HepG2 (cell line): ENCODE measurements around the gene ABT1. TPM values are rescaled to one million over a fixed set of nuclear protein-coding genes. Genes with fewer than 3 reads are reported as not detected.
A peak's percentile ranks its signal among the peaks of the same experiment; 100 is the strongest.

Experiments used
- AGO2 ChIP-seq: fragments of 200-400 bp; formaldehyde crosslinking; optimal IDR thresholded peaks from 2 replicates; pipeline ENCODE3; 2017; ENCODE audit warnings: mild to moderate bottlenecking, low read depth, low read length, moderate library complexity
- ASH2L ChIP-seq: fragments of 300-600, 200-600 bp; sonication (generic); IDR thresholded peaks from 2 replicates; pipeline ENCODE4 v1.7.0; 2017; ENCODE audit warnings: low read depth, mild to moderate bottlenecking, moderate library complexity, mixed read lengths, low read length; ENCODE audit not compliant: insufficient read length
- BRD4 ChIP-seq: sonication (generic); formaldehyde crosslinking; IDR thresholded peaks from 2 replicates; pipeline ENCODE4 v1.4.0; 2020; ENCODE audit warnings: missing genetic modification reagents
- CREM ChIP-seq, 2 experiments: sonication (generic) in 1 of 2; formaldehyde crosslinking in 1 of 2; IDR thresholded peaks; 2 replicates each; pipeline versions ENCODE4 v1.4.0 to v1.6.1; 2016 to 2020; ENCODE audit warnings: antibody characterized with exemption in 1 of 2, mild to moderate bottlenecking in 1 of 2, missing genetic modification reagents in 1 of 2
- GTF3A ChIP-seq: sonication (generic); formaldehyde crosslinking; conservative IDR thresholded peaks from 2 replicates; pipeline ENCODE4 v1.4.0; 2020; ENCODE audit warnings: mild to moderate bottlenecking, missing genetic modification reagents
- HNRNPLL ChIP-seq: fragments of 200-400 bp; formaldehyde crosslinking; IDR thresholded peaks from 2 replicates; pipeline ENCODE4 v1.6.1; 2017; ENCODE audit warnings: mild to moderate bottlenecking, low read depth, low read length; ENCODE audit not compliant: poor library complexity, severe bottlenecking
- IKZF1 ChIP-seq: fragments of 450-650 bp; IDR thresholded peaks from 2 replicates; pipeline ENCODE4 v1.7.1; 2016
- KMT2A ChIP-seq: sonication (generic); formaldehyde crosslinking; IDR thresholded peaks from 2 replicates; pipeline ENCODE4 v1.4.0; 2020; ENCODE audit warnings: missing genetic modification reagents
- NR2F2 ChIP-seq: IDR thresholded peaks from 2 replicates; pipeline ENCODE4 v1.6.1; 2012; ENCODE audit warnings: low read depth, inconsistent platforms, borderline replicate concordance
- RXRB ChIP-seq: IDR thresholded peaks from 2 replicates; pipeline ENCODE4 v1.6.1; 2016; ENCODE audit warnings: borderline replicate concordance, missing genetic modification reagents, missing compliant biosample characterization
- SATB2 ChIP-seq: sonication (generic); formaldehyde crosslinking; IDR thresholded peaks from 2 replicates; pipeline ENCODE4 v1.5.0; 2020; ENCODE audit warnings: missing genetic modification reagents
- SKI ChIP-seq: fragments of 450-650 bp; IDR thresholded peaks from one replicate; pipeline ENCODE4 v1.6.1; 2018; ENCODE audit warnings: mild to moderate bottlenecking; ENCODE audit not compliant: partially characterized antibody
- SRY ChIP-seq: sonication (generic); formaldehyde crosslinking; IDR thresholded peaks from 2 replicates; pipeline ENCODE4 v1.8.0; 2022; ENCODE audit warnings: mild to moderate bottlenecking, missing genetic modification reagents
- SSRP1 ChIP-seq: IDR thresholded peaks from 2 replicates; pipeline ENCODE4 v1.6.1; 2016; ENCODE audit warnings: control low read depth
- TSC22D2 ChIP-seq: sonication (generic); formaldehyde crosslinking; IDR thresholded peaks from 2 replicates; pipeline ENCODE4 v1.5.1; 2020; ENCODE audit warnings: missing genetic modification reagents, mild to moderate bottlenecking, borderline replicate concordance
- ZFP82 ChIP-seq: sonication (generic); formaldehyde crosslinking; IDR thresholded peaks from 2 replicates; pipeline ENCODE4 v1.5.1; 2020; ENCODE audit warnings: mild to moderate bottlenecking, missing genetic modification reagents, borderline replicate concordance
- ZNF263 ChIP-seq: sonication (generic); formaldehyde crosslinking; IDR thresholded peaks from 2 replicates; pipeline ENCODE4 v1.4.0; 2020; ENCODE audit warnings: missing genetic modification reagents
- ZNF296 ChIP-seq: sonication (generic); formaldehyde crosslinking; conservative IDR thresholded peaks from 2 replicates; pipeline ENCODE4 v1.5.0; 2020; ENCODE audit warnings: mild to moderate bottlenecking, missing genetic modification reagents
- ZNF563 ChIP-seq: sonication (generic); formaldehyde crosslinking; IDR thresholded peaks from 2 replicates; pipeline ENCODE4 v1.8.0; 2022; ENCODE audit warnings: mild to moderate bottlenecking, moderate library complexity, missing genetic modification reagents
- ZNF572 ChIP-seq: sonication (generic); formaldehyde crosslinking; IDR thresholded peaks from 2 replicates; pipeline ENCODE4 v1.5.1; 2020; ENCODE audit warnings: mild to moderate bottlenecking, missing genetic modification reagents
- ZNF605 ChIP-seq: sonication (generic); formaldehyde crosslinking; IDR thresholded peaks from 2 replicates; pipeline ENCODE4 v1.8.0; 2022; ENCODE audit warnings: mild to moderate bottlenecking, missing genetic modification reagents
- ZNF629 ChIP-seq: sonication (generic); formaldehyde crosslinking; conservative IDR thresholded peaks from 2 replicates; pipeline ENCODE4 v1.5.0; 2020; ENCODE audit warnings: missing genetic modification reagents
- ZNF768 ChIP-seq: sonication (generic); formaldehyde crosslinking; IDR thresholded peaks from 2 replicates; pipeline ENCODE4 v1.4.0; 2020; ENCODE audit warnings: missing genetic modification reagents
- ZNF790 ChIP-seq: sonication (generic); formaldehyde crosslinking; IDR thresholded peaks from 2 replicates; pipeline ENCODE4 v1.8.0; 2022; ENCODE audit warnings: missing genetic modification reagents, mild to moderate bottlenecking, borderline replicate concordance
- polyA plus RNA-seq, 8 experiments: library from polyadenylated mRNA; depleted of rRNA in 3 of 8; stranded (reverse) in 7 of 8; unstranded in 1 of 8; fragments of >200 nt; fragmentation: Illumina TruSeq in 4 of 8; extraction: Trizol in 4 of 8; gene quantifications; 2 replicates each; pipeline versions ENCODE4 v1.2.1 to v1.2.3, GENCODE V29; 2011 to 2016; ENCODE audit warnings: low read depth in 4 of 8, missing spikeins in 1 of 8, mixed read lengths in 1 of 8; ENCODE audit not compliant: insufficient read depth in 1 of 8
- total RNA-seq, 5 experiments: library from RNA; depleted of rRNA; stranded (reverse); fragments of >200 nt; fragmentation: Illumina TruSeq; extraction: Trizol; gene quantifications; 2 replicates each; pipeline ENCODE4 v1.2.3, GENCODE V29; 2016; ENCODE audit warnings: low read depth in 1 of 5
- TF ChIP-seq, protein P1 (sequence below): sonication (generic); formaldehyde crosslinking; IDR thresholded peaks from 2 replicates; pipeline ENCODE4 v1.4.0; 2020; ENCODE audit warnings: missing genetic modification reagents
- TF ChIP-seq, protein P2 (sequence below): sonication (generic); formaldehyde crosslinking; IDR thresholded peaks from 2 replicates; pipeline ENCODE4 v1.8.0; 2022; ENCODE audit warnings: mild to moderate bottlenecking, missing genetic modification reagents; ENCODE audit not compliant: insufficient replicate concordance
- TF ChIP-seq, protein P3 (sequence below): sonication (generic); formaldehyde crosslinking; IDR thresholded peaks from 2 replicates; pipeline ENCODE4 v1.8.0; 2023; ENCODE audit warnings: mild to moderate bottlenecking, missing genetic modification reagents

Gene ABT1
- total and polyA plus RNA-seq, 2 of the 13 experiments (the other 11 are each of a cell fraction or from before 2014, with no cell fraction given): 38.4 TPM

DNA sequence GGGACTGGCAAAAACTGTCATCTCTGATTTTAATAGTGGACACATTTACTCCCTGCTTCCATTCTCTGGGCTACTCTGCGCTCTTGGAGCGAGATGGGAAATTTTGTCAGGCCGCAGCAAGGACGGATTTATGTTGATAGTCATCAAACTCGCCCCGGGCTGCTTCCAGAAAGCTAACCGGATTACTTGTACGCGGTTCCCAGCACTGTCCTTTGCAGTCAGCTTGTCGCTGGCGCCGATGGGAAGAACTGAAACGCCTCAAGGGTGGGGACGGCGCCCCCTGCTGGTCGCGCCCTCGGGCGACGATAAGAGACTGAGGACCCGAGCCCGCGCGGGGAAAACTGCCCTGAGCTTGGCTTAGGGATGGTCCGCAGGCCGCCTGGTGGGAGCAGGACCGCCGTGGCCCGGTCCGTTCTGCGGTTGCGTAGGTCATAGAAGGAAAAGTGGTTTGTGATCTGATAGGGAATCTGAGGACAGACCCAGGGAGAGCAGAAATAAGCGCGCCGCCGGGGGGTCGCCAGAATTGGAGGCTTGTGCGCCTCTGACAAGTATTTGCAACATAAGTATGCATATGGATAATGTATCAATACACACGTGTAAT lies 984 bp upstream of the ABT1 start (continued):
- 0 out of 2 replicates have a peak, but pooled peaks have one; percentile 58 for TF ChIP-seq ZNF790 (CRISPR knock-in tag)
- TF ChIP-seq SRY: peak; percentile 70; the same call in 1 of the 2 replicates
- TF ChIP-seq, protein P1, sequence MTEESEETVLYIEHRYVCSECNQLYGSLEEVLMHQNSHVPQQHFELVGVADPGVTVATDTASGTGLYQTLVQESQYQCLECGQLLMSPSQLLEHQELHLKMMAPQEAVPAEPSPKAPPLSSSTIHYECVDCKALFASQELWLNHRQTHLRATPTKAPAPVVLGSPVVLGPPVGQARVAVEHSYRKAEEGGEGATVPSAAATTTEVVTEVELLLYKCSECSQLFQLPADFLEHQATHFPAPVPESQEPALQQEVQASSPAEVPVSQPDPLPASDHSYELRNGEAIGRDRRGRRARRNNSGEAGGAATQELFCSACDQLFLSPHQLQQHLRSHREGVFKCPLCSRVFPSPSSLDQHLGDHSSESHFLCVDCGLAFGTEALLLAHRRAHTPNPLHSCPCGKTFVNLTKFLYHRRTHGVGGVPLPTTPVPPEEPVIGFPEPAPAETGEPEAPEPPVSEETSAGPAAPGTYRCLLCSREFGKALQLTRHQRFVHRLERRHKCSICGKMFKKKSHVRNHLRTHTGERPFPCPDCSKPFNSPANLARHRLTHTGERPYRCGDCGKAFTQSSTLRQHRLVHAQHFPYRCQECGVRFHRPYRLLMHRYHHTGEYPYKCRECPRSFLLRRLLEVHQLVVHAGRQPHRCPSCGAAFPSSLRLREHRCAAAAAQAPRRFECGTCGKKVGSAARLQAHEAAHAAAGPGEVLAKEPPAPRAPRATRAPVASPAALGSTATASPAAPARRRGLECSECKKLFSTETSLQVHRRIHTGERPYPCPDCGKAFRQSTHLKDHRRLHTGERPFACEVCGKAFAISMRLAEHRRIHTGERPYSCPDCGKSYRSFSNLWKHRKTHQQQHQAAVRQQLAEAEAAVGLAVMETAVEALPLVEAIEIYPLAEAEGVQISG (CRISPR knock-in tag): peak; percentile 88
- no peak for TF ChIP-seq ZFP82
- no peak; the same call in 1 of the 2 replicates for TF ChIP-seq GTF3A (CRISPR knock-in tag)
- peak; percentile 84 for TF ChIP-seq ZNF605 (CRISPR knock-in tag)
- peak; percentile 87 for TF ChIP-seq HNRNPLL
- TF ChIP-seq, protein P2, sequence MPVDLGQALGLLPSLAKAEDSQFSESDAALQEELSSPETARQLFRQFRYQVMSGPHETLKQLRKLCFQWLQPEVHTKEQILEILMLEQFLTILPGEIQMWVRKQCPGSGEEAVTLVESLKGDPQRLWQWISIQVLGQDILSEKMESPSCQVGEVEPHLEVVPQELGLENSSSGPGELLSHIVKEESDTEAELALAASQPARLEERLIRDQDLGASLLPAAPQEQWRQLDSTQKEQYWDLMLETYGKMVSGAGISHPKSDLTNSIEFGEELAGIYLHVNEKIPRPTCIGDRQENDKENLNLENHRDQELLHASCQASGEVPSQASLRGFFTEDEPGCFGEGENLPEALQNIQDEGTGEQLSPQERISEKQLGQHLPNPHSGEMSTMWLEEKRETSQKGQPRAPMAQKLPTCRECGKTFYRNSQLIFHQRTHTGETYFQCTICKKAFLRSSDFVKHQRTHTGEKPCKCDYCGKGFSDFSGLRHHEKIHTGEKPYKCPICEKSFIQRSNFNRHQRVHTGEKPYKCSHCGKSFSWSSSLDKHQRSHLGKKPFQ (CRISPR knock-in tag): peak; percentile 45
- peak; percentile 42 for TF ChIP-seq AGO2
- TF ChIP-seq, protein P3, sequence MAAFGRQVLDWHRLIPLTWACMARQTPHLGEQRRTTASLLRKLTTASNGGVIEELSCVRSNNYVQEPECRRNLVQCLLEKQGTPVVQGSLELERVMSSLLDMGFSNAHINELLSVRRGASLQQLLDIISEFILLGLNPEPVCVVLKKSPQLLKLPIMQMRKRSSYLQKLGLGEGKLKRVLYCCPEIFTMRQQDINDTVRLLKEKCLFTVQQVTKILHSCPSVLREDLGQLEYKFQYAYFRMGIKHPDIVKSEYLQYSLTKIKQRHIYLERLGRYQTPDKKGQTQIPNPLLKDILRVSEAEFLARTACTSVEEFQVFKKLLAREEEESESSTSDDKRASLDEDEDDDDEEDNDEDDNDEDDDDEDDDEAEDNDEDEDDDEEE (CRISPR knock-in tag): peak; percentile 80; the same call in 1 of the 2 replicates
- TF ChIP-seq ZNF263 (CRISPR knock-in tag): peak; percentile 70; the same call in 1 of the 2 replicates
- TF ChIP-seq RXRB (CRISPR knock-in tag): peak; percentile 75
- no peak for TF ChIP-seq ZNF296
- 0 out of 2 replicates have a peak, but pooled peaks have one; percentile 54 for TF ChIP-seq BRD4 (CRISPR knock-in tag)
- peak; percentile 93 for TF ChIP-seq SSRP1 (CRISPR knock-in tag)
- no peak for TF ChIP-seq ZNF572 (CRISPR knock-in tag)
- no peak for TF ChIP-seq IKZF1
- TF ChIP-seq ZNF768 (CRISPR knock-in tag): peak; percentile 79; the same call in 1 of the 2 replicates
- no peak for TF ChIP-seq SKI
- no peak for TF ChIP-seq CREM (IDR thresholded peaks at IDR 0.05)
- TF ChIP-seq CREM (CRISPR knock-in tag; IDR thresholded peaks at IDR 0.05): no peak
- TF ChIP-seq ASH2L: no peak
- 0 out of 2 replicates have a peak, but pooled peaks have one; percentile 42 for TF ChIP-seq ZNF563 (CRISPR knock-in tag)
- TF ChIP-seq KMT2A (CRISPR knock-in tag): peak; percentile 73; the same call in 1 of the 2 replicates
- no peak for TF ChIP-seq NR2F2
- TF ChIP-seq SATB2 (CRISPR knock-in tag): no peak
- TF ChIP-seq TSC22D2 (CRISPR knock-in tag): peak; percentile 91; the same call in 1 of the 2 replicates
- peak; percentile 57; the same call in 1 of the 2 replicates for TF ChIP-seq ZNF629 (CRISPR knock-in tag)
